Activated naive CD8-positive, alpha-beta T cell treated with anti-CD3 and anti-CD28 coated beads for 36 hours (primary cell): Measurements from ENCODE around the gene ENOSF1. TPM values are rescaled to one million over a fixed set of nuclear protein-coding genes. Genes with fewer than 3 reads are reported as not detected.

ENCODE experiments used
- DNase-seq: peaks from one replicate; pipeline ENCODE4 v3.0.0; 2021
- H3K27ac Mint-ChIP-seq: one replicate; pipeline ENCODE4 v1.8.0; 2022; ENCODE audit warnings: mild to moderate bottlenecking, moderate library complexity, mixed read lengths
- H3K27me3 Mint-ChIP-seq: one replicate; pipeline ENCODE4 v1.8.0; 2022; ENCODE audit warnings: mild to moderate bottlenecking, mixed read lengths
- H3K36me3 Mint-ChIP-seq: one replicate; pipeline ENCODE4 v1.8.0; 2021; ENCODE audit warnings: mild to moderate bottlenecking, mixed read lengths
- H3K4me1 Mint-ChIP-seq: one replicate; pipeline ENCODE4 v1.8.0; 2021; ENCODE audit warnings: mixed read lengths
- H3K4me3 Mint-ChIP-seq: one replicate; pipeline ENCODE4 v1.8.0; 2022; ENCODE audit warnings: mild to moderate bottlenecking, moderate library complexity, mixed read lengths
- H3K9me3 Mint-ChIP-seq: one replicate; pipeline ENCODE4 v1.8.0; 2022; ENCODE audit warnings: mixed read lengths
- total RNA-seq, 2 experiments: library from RNA; stranded (reverse); gene quantifications; one replicate each; pipeline ENCODE4 v1.2.3, GENCODE V29; 2021

ENOSF1 gene
- total RNA-seq, 2 experiments from 2014 or later: 61.7 to 75.2 TPM

- Mint-ChIP-seq H3K36me3 (peaks cover 60% of the 10 kb centered on the region), H3K27ac (peak overlapping the region; percentile 75), H3K9me3 (peaks cover 3% of the 10 kb centered on the region), H3K4me1 (no peaks in the 10 kb centered on the region), H3K27me3 (no peaks in the 10 kb centered on the region), H3K4me3 (no peak overlapping the region)
- no peak for DNase-seq
These were observed 41.0 kb downstream of the ENOSF1 start for GRCh38 chr18:671405-671804.

- Mint-ChIP-seq H3K27me3 (no peaks in the 10 kb centered on the region), H3K4me1 (no peaks in the 10 kb centered on the region), H3K9me3 (peaks cover 7% of the 10 kb centered on the region), H3K36me3 (peaks cover 61% of the 10 kb centered on the region), H3K4me3 (no peak overlapping the region), H3K27ac (no peak overlapping the region)
- no peak for DNase-seq
These were observed 41.9 kb downstream of the ENOSF1 start for GRCh38 chr18:670522-670921.

GRCh38 chr18:669077-669476 is 43.4 kb downstream of the ENOSF1 start:
- H3K36me3 Mint-ChIP-seq: peaks cover 58% of the 10 kb centered on the region
- H3K27me3 Mint-ChIP-seq: no peaks in the 10 kb centered on the region
- H3K27ac Mint-ChIP-seq: no peak overlapping the region
- H3K9me3 Mint-ChIP-seq: peaks cover 7% of the 10 kb centered on the region
- no peak for DNase-seq
- H3K4me1 Mint-ChIP-seq: no peaks in the 10 kb centered on the region
- H3K4me3 Mint-ChIP-seq: no peak overlapping the region

- Mint-ChIP-seq H3K9me3 (peaks cover 7% of the 10 kb centered on the region), H3K36me3 (peaks cover 62% of the 10 kb centered on the region), H3K27ac (peak overlapping the region; percentile 7), H3K4me1 (no peaks in the 10 kb centered on the region), H3K27me3 (no peaks in the 10 kb centered on the region), H3K4me3 (no peak overlapping the region)
- DNase-seq: no peak
These were observed 44.2 kb downstream of the ENOSF1 start for GRCh38 chr18:668260-668659.

GRCh38 chr18:666628-667027 is 45.8 kb downstream of the ENOSF1 start:
- DNase-seq: no peak
- no peaks in the 10 kb centered on the region for H3K4me1 Mint-ChIP-seq

GRCh38 chr18:666177-666576 is 46.3 kb downstream of the ENOSF1 start:
- no peaks in the 10 kb centered on the region for H3K4me1 Mint-ChIP-seq
- peaks cover 16% of the 10 kb centered on the region for H3K9me3 Mint-ChIP-seq
- no peak overlapping the region for H3K27ac Mint-ChIP-seq
- no peak for DNase-seq
- H3K36me3 Mint-ChIP-seq: peaks cover 64% of the 10 kb centered on the region
- H3K27me3 Mint-ChIP-seq: no peaks in the 10 kb centered on the region
- H3K4me3 Mint-ChIP-seq: no peak overlapping the region

More at GRCh38 chr18:666628-667027, 45.8 kb downstream of the ENOSF1 start:
- Mint-ChIP-seq H3K27me3 (no peaks in the 10 kb centered on the region), H3K27ac (no peak overlapping the region), H3K4me3 (no peak overlapping the region), H3K9me3 (peaks cover 12% of the 10 kb centered on the region), H3K36me3 (peaks cover 64% of the 10 kb centered on the region)

GRCh38 chr18:662197-662596 is 50.2 kb downstream of the ENOSF1 start:
- no peak for DNase-seq
- Mint-ChIP-seq H3K27me3 (peaks cover 20% of the 10 kb centered on the region), H3K9me3 (peaks cover 17% of the 10 kb centered on the region), H3K27ac (no peak overlapping the region), H3K4me1 (peaks cover 12% of the 10 kb centered on the region), H3K4me3 (no peak overlapping the region), H3K36me3 (peaks cover 60% of the 10 kb centered on the region)

- H3K27ac Mint-ChIP-seq: peak overlapping the region; percentile 29
- H3K9me3 Mint-ChIP-seq: peaks cover 10% of the 10 kb centered on the region
- peaks cover 49% of the 10 kb centered on the region for H3K36me3 Mint-ChIP-seq
- peaks cover 44% of the 10 kb centered on the region for H3K27me3 Mint-ChIP-seq
- H3K4me1 Mint-ChIP-seq: peaks cover 19% of the 10 kb centered on the region
- H3K4me3 Mint-ChIP-seq: peak overlapping the region; percentile 93
- no peak for DNase-seq
These were observed 52.8 kb downstream of the ENOSF1 start for GRCh38 chr18:659597-659996.

- Mint-ChIP-seq H3K4me1 (peaks cover 19% of the 10 kb centered on the region), H3K36me3 (peaks cover 48% of the 10 kb centered on the region), H3K4me3 (peak overlapping the region; percentile 93), H3K27me3 (peaks cover 49% of the 10 kb centered on the region), H3K9me3 (peaks cover 10% of the 10 kb centered on the region), H3K27ac (peak overlapping the region; percentile 93)
- DNase-seq: no peak
These were observed 53.4 kb downstream of the ENOSF1 start for GRCh38 chr18:658947-659533.

GRCh38 chr18:658001-658946 is 54.2 kb downstream of the ENOSF1 start:
- Mint-ChIP-seq H3K36me3 (peaks cover 45% of the 10 kb centered on the region), H3K27ac (peak overlapping the region; percentile 93), H3K4me1 (peaks cover 19% of the 10 kb centered on the region), H3K9me3 (peaks cover 10% of the 10 kb centered on the region), H3K4me3 (peak overlapping the region; percentile 93), H3K27me3 (peaks cover 55% of the 10 kb centered on the region)
- peak; percentile 80 for DNase-seq

GRCh38 chr18:657311-658000 is 55.0 kb downstream of the ENOSF1 start, which contains the start of gene TYMS:
TSS of gene TYMS (plus strand) at chr18:657653. CDS start at chr18:657743, 90 bp downstream.
- Mint-ChIP-seq H3K27me3 (peaks cover 55% of the 10 kb centered on the region), H3K27ac (peak within 1 kb of the TSS; percentile 93), H3K4me3 (peak within 1 kb of the TSS; percentile 93), H3K36me3 (peaks cover 43% of the 10 kb centered on the region), H3K4me1 (peaks cover 19% of the 10 kb centered on the region), H3K9me3 (peaks cover 10% of the 10 kb centered on the region)
- DNase-seq: peak; percentile 75

- peaks cover 24% of the 10 kb centered on the region for H3K36me3 Mint-ChIP-seq
- H3K27me3 Mint-ChIP-seq: peaks cover 68% of the 10 kb centered on the region
- peak overlapping the region; percentile 32 for H3K4me3 Mint-ChIP-seq
- no peak overlapping the region for H3K27ac Mint-ChIP-seq
- peaks cover 23% of the 10 kb centered on the region for H3K4me1 Mint-ChIP-seq
- DNase-seq: no peak
- H3K9me3 Mint-ChIP-seq: no peaks in the 10 kb centered on the region
These were observed 57.0 kb downstream of the ENOSF1 start for GRCh38 chr18:655445-655844.

GRCh38 chr18:654601-655000 is 57.8 kb downstream of the ENOSF1 start:
- no peak for DNase-seq
- no peak overlapping the region for H3K4me3 Mint-ChIP-seq
- H3K27me3 Mint-ChIP-seq: peaks cover 68% of the 10 kb centered on the region
- H3K9me3 Mint-ChIP-seq: no peaks in the 10 kb centered on the region
- no peak overlapping the region for H3K27ac Mint-ChIP-seq
- H3K4me1 Mint-ChIP-seq: peaks cover 22% of the 10 kb centered on the region
- peaks cover 15% of the 10 kb centered on the region for H3K36me3 Mint-ChIP-seq

- no peak overlapping the region for H3K27ac Mint-ChIP-seq
- peaks cover 4% of the 10 kb centered on the region for H3K36me3 Mint-ChIP-seq
- no peaks in the 10 kb centered on the region for H3K9me3 Mint-ChIP-seq
- peaks cover 14% of the 10 kb centered on the region for H3K4me1 Mint-ChIP-seq
- no peak for DNase-seq
- peaks cover 64% of the 10 kb centered on the region for H3K27me3 Mint-ChIP-seq
- no peak overlapping the region for H3K4me3 Mint-ChIP-seq
These were observed 58.9 kb downstream of the ENOSF1 start for GRCh38 chr18:653512-653911.

- Mint-ChIP-seq H3K36me3 (peaks cover 2% of the 10 kb centered on the region), H3K4me1 (peaks cover 14% of the 10 kb centered on the region), H3K27ac (no peak overlapping the region), H3K9me3 (no peaks in the 10 kb centered on the region), H3K27me3 (peaks cover 62% of the 10 kb centered on the region), H3K4me3 (no peak overlapping the region)
- no peak for DNase-seq
These were observed 60.3 kb downstream of the ENOSF1 start for GRCh38 chr18:652131-652530.
